Esophagus mucosa (tissue), 1 donor: ENCODE results near the gene GINS2. TPM values are rescaled to one million over a fixed set of nuclear protein-coding genes. Genes with fewer than 3 reads are reported as not detected.

Experiments
- ATAC-seq: fragments of 200-7000 bp; cut with Tn5 transposase; one replicate; pipeline ENCODE4 v1.9.1; 2020
- total RNA-seq: library from RNA; stranded (reverse); gene quantifications from one replicate; pipeline ENCODE4 v1.2.4, GENCODE V29; 2023
- donor health status: DM: yes; HTN: yes; CAD: no.

The GINS2 gene
- total RNA-seq, 1 donor from 2014 or later: 10.9 TPM

DNA sequence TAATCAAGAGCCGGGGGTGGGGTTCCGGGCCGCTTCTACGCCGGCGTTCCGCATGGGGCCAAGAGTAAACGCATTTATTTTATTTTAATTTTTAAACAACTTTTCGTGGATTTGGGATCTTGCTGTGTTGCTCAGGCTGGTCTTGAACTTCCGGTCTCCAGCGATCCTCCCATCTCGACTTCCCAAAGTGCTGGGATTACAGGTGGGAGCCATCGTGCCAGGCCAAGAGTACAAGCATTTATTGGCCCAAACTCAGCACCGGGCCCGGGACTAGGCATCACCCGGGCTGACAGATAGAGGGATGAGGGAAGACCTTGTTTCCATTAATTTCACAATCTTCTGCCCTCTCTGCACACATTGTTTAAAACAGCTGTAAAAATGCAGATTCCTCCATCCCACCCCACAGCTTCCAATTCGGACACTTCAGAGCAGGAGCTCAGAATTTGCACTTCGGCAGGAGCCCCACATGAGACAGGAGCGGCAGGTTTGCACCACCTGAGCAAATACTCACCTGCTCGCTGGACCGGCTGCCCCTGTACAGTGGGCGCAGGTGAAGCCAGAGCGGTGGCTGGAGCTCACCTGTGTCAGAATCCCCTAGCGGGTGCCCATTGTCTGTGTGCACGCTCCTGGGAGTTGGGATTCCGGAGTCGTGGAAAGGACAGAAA, 663 bp upstream of the GINS2 start:
- peak; percentile 35 for ATAC-seq

DNA sequence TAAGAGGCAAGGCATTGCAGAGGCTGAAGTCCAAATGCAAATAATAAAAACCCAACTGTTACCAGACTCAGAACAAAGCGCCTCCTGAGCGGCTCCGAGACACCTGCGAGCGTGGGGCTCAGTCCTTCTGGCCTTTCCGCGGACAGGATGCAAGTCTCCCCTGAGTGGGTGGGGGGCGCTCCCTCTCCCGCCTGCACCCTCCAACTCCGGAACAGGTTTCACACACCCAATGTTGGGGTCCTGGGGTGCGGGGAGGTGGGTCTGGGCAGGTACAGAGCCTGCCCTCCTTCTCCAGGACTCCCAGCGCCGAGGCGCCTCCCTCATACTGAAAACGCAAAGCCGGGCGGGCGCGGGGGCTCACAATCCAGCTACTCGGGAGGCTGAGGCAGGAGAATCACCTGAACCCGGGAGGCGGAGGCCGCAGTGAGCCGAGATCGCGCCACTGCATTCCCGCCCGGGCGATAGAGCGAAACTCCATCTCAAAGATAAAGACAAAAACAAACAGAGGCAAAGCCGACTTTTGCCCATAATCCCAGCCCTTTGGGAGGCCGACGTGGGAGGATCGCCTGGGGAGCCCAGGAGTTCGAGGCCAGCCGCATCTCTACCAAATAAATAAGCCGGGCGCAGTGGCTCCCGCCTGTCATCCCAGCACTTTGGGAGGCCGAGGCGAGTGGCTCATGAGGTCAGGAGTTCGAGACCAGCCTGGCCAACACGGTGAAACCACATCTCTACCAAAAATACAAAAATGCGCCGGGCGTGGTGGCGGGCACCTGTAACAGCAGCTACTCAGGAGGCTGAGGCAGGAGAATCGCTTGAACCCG, 893 bp downstream of the GINS2 start:
- no peak for ATAC-seq

DNA sequence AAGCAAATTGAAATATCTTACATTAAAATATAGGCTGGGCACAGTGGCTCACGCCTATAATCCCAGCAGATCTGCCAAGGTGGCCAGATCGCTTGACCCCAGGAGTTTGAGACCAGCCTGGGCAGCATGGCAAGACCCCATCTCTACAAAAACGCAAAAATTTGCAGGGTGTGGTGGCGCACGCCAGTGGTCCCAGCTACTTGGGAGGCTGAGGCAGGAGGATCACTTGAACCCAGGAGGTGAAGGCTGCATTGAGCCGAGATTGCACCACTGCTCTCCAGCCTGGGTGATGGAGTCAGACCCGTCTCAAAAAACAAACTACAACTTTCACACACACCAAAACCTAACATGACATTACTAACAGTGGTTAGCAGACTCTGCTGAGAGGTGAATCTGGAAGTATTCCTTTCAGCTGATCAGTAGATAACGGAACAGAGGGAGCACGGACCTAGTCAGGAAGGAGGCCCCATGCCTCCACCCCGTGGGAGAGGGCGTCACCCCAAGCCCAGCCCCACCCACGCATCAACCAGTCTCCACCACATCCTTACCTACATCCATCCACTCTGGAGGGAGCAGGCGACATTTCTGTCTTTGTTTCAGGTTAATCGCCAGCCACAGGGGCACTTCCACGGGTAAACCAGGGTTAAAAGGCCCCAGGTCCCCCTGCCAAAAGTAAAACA, 1.7 kb downstream of the GINS2 start:
- ATAC-seq: no peak

DNA sequence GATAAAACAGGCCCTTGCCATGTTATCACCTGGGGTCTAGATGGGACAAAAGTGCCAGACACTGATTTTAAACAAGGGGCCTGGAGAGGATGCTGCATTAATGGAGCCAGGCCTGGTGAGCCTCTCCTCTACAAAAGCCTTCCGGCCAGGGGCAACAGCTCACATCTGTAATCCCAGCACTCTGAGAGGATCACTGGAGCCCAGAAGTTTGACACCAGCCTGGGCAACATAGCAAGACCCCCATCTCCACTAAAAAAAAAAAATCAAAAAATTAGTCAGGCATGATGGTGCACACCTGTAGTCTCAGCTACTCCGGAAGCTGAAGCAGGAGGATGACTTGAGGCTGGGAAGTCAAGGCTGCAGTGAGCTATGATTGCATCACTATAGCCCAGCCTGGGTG, 3.5 kb downstream of the GINS2 start:
- ATAC-seq: no peak

DNA sequence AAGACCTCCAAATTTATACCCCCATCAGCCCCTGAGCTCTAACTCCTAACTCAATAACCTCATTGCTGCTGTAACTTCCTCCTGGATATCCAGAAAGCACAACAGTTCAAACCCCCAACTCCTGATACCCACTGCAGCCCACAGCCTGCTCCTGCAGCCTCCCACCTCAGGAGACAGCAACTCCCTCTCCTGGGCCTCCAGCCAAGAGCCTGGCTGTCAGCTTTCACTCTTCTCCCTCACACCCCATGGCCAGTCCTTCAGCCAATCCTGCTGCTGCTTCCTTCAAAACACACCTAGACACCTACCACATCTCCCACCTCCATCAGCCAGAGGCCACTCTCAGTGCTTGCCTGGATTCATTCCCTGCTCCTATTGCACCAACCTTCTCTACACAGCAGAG, 5.4 kb downstream of the GINS2 start:
- no peak for ATAC-seq

DNA sequence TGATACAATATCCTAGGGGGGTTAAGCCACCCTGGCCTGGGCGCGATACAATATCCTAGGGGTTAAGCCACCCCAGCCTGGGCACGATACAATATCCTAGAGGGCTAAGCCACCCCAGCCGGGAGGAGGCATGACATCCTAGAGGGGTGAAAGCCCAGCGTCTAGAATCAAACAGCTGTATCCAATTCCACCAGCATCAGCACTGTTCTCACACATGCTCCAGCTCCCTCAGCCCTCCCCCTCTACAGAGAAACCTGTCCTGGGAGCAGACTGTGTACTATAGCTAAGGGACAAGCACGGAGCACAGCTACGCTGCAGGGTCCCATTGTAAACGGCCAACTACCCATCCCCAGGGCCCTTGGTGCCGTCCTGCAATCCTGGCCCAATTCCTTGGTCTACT, 6.2 kb downstream of the GINS2 start:
- ATAC-seq: no peak

DNA sequence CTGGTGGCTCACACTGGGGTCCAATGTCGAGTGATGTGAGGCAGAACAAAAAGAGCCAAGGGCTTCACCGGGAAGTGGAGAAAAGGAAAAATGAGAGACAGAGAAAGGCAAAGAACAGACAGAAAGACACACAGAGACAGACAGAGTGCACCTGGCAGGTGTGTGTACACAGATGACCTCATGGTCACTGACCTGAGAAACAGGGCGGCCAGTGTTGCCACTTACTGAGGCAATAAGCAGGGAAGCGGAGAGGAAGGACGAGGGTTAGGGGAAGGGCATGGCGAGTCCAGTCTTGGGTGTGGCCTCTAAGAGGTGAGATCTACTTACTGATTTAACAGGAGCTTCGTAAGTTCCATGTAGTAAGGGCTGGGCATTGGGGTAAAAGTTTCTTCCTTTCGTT, 7.5 kb downstream of the GINS2 start:
- peak; percentile 60 for ATAC-seq

DNA sequence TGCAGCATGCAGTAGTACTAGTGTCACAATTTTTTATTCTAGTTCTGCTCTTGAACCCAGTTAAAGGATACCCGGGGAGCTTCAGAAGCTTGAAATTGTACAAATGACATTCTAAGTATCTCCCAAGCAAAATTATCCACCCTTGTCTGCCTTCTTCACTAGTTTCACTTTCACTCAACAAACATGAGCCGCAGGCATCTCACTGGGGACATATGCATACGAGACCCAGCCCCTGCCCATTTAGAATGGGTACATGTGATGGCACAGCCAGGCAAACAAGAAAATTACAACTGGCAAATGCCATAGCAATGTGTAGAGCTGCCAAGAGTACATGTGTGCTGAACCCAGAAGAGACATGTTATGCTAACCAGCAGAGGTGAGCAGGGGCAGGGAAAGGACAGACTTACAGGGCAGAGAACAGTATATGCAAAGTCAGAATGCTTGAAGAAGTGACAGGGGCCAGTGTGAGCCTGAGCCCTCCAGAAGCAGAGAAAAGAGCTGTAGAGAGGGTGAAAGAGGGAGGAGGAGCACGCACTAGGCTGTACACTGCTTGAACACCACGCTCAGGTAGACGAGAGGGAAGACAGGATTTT, 8.3 kb downstream of the GINS2 start:
- no peak for ATAC-seq

DNA sequence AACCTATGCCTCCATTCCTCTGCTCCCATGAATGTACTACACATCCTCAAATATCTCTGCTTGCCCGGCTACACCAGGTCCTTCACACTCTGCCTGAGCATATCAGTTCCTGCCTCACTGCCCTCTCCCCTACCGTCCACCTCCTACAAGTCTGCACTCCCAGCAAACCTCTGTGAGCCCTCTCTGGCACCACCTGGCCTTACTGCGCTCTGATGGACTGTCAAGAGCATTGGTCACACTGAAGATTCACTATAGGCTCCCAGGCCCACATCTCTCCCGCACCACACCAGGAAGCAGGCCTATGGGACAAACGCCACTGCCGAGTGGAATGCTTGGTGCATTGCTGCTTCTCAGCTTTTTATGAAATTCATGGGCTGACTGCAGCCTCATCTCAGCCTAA, 8.9 kb downstream of the GINS2 start:
- no peak for ATAC-seq

DNA sequence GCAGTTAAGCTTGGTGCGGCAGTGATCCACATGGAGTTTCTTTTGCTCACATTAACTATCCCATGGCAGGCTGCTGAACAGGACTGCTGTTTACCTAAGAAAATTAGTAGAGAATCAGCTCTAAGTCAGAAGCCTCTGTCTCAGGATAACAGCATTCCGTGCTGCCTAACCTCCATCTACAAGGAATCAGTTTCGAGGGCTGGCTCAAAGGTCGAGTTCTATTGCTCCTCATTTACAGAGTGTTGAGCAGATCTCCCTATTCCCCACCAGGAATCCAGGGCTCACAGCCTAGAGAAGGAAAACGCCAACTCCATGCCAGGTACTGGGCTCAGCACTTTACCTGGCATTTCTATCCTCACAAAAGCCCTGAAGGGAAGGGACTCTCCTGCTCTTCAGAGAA, 9.9 kb downstream of the GINS2 start:
- ATAC-seq: no peak

DNA sequence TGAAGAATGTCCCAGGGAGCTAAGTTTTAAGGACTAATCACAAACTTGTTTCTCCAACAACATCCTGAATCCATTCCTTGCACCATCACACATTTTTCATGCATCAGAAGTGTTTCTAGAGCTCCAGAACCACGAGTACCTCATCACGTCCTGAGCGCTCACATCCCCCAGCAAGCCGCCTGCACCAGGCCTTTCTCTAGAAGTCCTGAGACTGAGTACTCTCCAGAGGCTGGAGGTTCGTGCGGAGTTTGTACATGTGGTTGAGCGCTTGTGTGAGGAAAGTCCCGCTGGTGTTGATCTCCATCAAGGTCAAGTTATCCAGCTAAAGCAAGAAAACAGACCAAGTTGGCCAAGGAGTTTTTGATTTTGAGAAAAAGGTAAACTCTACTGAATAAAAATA, 10.7 kb downstream of the GINS2 start:
- ATAC-seq: no peak

DNA sequence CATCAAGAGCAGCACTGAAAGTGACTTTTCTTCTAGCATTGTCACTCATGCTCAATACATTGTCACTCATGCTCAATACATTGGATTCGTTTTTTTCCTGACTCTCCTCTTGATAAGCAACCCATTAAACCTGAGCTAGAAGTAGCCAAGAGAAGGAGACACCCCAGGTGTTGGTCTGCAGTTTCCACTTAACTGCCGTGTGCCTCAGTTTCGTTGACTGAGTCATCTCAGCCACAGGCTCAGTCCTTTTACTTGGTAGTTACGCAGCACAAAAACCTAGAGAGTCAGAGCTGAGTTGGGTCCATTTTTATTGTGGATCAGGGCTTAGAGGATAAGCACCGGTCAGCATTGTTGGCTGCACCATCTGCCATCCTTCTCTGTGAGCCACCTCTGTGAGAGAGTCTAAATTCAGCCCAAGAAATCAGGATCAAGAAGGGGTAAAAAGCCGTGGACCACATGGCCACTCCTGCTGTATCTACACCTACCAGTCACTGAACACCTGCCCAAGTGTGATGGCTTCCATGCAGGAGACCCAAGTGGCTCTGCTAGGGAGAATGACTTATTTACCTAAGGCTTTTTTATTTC, 11.3 kb downstream of the GINS2 start:
- ATAC-seq: no peak

DNA sequence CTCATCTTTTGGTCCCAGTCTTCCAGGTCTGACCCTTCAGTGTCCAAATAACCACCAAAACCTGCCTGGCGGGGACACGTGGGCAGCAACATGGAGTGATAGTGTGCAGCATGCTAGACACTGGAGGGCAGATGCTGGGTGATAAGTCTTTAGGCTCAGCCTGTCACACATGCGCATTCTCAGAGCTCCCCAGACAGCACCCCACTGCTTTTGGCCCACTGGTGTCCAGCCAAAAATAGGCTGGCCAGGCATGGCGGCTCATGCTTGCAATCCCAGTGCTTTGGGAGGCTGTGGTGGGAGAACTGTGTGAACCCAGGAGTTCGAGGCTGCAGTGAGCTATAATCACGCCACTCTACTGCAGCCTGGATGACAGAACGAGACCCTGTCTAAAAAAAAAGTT, 12.3 kb downstream of the GINS2 start:
- no peak for ATAC-seq

DNA sequence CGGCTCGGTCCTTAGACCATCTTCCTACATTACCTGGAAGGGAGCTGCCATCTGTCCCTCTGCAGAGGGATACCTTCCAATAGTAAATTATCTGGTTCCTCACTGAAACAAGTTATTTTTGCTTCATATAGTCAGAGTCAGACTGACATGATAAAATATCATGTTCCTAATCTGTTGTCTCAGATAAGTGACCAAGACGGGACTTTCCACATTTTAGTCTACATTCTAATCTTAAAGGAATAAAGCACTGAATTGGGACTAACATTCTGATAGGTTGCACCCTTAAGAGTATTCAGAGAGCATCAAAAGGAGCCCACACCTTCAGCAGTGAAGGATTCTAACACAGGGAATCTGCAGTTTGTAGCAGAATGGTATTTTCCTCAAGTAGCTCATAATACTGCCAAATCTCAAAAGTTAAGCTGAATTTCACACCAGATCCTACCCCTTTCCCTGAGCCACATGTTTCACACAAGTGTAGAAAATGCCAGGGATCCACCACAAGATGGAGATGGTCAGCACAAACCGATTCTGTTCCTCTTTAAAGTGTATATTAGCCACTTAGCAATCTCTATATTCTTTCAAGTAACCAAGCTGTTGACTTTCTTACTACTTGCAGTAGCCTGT, 13.4 kb downstream of the GINS2 start:
- ATAC-seq: peak; percentile 40

DNA sequence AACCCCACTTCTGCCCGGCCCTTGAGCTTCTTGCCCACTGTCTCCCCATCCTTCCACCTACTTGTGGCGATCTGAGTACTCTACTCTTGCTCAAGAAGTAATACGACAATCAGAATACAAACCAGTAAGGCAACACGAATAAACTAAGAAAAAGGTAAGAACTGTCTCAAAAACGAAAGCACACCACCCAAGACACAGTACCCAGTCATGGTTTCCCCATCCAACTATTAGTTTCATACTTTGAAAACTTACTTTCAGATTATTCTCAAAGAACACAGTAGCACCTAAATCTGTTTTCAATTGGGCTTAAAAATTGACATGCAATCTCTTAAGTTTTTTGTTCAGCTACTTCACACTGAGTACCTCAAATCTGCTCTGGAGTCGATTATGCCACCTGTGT, 13.9 kb downstream of the GINS2 start:
- ATAC-seq: no peak

DNA sequence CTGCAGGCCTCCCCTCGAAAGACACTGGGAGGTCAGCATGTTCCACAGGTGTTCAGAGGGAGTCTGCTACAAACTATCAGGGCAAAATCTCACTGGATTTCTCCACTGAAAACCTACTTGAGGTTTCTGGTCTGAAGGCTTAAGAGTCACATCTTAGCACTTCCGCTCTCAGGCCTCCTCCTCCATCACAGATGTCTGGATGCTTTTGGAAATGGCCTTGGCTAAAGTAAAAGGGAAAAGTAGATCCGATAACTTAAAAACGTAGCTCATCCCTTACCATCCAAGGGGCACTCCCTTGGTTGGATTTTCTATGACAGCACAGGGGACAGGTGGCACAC, 14.4 kb downstream of the GINS2 start:
- no peak for ATAC-seq

DNA sequence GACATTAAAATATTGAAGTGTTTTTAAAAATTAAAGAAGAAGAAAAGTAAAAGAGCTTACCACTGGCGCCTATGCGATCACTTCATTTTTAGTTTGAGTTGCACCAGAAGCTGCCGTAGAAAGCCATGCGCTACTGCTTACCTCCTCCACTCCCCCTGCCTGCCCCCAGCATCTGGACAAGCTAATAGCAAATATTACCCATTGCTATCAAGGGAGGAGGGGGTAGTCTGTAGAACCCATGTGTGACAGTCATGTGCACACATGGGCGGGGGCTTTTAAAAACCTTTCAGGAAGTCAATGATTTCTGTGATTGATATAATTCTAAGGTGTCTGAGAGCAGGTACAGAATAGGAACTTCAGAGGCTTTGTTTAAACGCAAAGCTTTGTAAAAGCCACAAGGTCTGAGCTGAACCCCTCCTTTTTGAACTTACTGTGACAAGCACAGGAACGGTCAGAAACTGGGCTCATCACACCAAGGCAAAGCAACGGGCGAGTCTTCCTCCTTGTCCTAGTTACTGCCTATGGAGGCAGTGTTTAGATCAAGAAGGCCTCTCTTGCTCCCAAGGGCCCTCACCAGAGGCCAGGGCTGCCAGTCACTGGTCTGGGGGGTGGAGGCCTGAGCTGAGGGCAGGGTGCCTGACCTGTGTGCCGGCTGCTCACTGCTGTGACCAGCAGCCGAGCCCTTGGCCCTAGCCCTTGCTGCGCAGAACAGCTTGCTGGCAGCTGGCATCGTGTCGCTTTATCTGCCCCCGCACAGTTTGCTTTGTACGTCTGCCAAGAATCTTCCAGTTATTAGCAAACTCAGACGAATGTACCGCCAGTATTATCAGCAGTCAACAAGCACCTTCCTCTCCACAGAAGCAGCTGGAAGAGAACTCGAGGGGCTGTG, 15.0 kb downstream of the GINS2 start:
- peak; percentile 34 for ATAC-seq

DNA sequence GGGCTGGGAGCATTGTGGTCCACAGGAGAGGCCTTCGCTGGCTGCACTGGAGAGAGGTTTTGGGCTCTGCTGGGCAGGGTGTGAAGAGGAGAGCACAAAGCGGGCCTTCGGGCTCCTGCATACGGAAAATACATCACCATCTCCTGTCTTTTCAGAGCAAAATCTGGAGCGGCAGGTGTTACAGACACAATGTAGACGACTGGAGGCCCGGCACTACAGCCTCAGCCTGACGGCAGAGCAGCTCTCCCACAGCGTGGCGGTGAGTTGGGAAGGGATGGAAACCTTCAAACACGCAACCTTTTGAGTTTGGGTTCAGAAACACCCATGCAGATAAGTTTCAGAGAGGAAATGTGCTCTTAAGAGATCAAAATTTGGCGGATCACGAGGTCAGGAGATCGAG, 17.9 kb downstream of the GINS2 start:
- ATAC-seq: no peak

DNA sequence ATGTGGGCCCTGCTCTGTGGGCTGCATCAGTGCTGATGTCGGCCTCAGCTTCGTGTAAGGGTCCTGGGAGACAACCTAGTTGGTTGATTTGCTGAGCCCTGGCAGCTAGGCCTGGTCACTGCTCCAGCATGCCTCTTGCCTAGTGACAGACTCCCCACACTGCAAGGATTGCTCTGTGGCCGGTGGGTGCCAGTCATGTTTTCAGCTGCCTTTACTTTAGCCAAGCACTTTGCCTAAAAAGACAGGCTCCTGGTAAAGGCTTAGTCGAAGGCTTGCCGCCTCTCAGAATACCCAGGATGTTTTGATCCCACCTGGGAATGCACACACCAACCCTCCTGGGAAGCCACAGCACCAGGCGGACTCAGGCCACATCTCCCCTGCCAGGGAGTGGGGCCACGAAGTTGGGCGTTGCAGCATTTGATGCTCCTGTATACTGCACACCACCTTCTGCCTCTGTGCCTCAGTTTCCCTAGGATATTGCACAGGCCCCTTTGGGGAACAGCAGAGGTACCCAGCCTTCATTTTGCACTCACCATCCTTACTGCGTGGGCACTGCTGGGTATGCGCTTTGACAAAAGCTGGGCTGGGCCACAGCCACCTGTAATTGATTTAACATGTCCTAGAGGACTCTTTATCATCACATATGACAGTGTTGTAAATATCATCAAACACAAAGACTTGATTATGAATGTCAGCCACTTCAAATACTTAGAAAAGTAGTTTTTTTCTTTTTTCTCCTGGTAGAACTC, 19.9 kb downstream of the GINS2 start:
- ATAC-seq: no peak

DNA sequence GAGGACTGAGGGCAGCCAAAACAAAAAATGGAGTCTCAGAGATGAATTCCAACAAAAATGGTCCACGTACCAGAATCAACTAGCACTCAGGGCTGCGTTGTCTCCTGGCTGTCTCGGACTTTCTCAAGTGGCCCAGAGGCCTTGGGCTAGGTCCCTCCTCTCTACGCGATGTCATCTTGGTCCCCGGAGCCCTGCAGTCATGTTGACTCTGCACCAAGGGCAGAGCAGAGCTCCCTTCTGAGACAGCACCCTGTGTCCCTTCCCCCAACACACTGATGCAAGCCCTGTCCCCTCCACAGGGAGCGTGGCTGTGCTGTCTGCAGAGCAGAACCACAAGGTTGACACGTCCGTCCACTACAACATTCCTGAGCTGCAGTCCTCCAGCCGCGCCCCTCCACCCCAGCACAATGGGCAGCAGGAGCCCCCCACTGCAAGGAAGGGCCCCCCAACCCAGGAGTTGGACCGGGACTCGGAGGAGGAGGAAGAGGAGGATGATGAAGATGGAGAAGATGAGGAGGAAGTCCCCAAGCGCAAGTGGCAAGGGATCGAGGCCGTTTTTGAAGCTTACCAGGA, 20.8 kb downstream of the GINS2 start:
- ATAC-seq: no peak

DNA sequence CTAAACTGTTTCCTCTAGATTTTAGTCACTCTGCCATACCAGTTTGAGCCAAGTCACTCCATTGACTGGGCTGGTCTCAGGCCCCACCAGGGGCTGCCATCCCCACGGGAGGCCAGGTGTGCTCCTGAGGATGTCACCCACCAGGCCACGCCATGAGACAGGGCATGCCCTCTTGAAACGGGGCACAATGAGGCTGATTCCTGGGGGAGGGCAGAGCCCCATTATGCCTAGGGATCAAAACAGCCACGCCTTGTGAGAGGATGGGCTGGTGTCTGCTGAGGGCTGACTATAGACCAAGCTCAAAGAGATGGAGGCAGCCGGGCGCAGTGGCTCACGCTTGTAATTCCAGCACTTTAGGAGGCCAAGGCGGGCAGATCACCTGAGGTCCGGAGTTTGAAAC, 21.5 kb downstream of the GINS2 start:
- ATAC-seq: no peak
